GM20000 (cell line): ENCODE measurements around the gene DCLRE1A.

Experiments used
- DNase-seq: peaks from one replicate; pipeline ENCODE4 v3.0.0; 2012; ENCODE audit warnings: low spot score
- CTCF ChIP-seq: IDR thresholded peaks from 2 replicates; pipeline ENCODE4 v1.5.1; 2012; ENCODE audit warnings: mild to moderate bottlenecking, control low read depth; ENCODE audit errors: extremely low read depth, missing control alignments

Gene DCLRE1A

GRCh38 chr10:113891476-113891875 lies 37.6 kb upstream of the DCLRE1A start:
- no peak for DNase-seq
- no peak for TF ChIP-seq CTCF

GRCh38 chr10:113890769-113891168 lies 36.9 kb upstream of the DCLRE1A start:
- TF ChIP-seq CTCF: no peak
- no peak for DNase-seq

GRCh38 chr10:113889911-113890310 lies 36.0 kb upstream of the DCLRE1A start:
- TF ChIP-seq CTCF: no peak
- DNase-seq: no peak

GRCh38 chr10:113882240-113882639 lies 28.4 kb upstream of the DCLRE1A start:
- no peak for TF ChIP-seq CTCF

GRCh38 chr10:113880236-113880635 lies 26.4 kb upstream of the DCLRE1A start:
- DNase-seq: no peak
- TF ChIP-seq CTCF: no peak

More at GRCh38 chr10:113882240-113882639, 28.4 kb upstream of the DCLRE1A start:
- DNase-seq: no peak

- peak; percentile 22 for DNase-seq
- no peak for TF ChIP-seq CTCF
These were observed 25.8 kb upstream of the DCLRE1A start for GRCh38 chr10:113879691-113880090.

- DNase-seq: no peak
- no peak for TF ChIP-seq CTCF
These were observed 22.6 kb upstream of the DCLRE1A start for GRCh38 chr10:113876461-113876860.
